Choroid plexus epithelial cell (primary cell): Measurements from ENCODE around the gene MKLN1.

Experiments
- DNase-seq: peaks from one replicate; pipeline ENCODE4 v3.0.0-alpha.2; 2010; ENCODE audit warnings: low read depth
- H3K4me3 ChIP-seq: 2 replicates; pipeline ENCODE4 v1.5.1; 2011; ENCODE audit warnings: low read depth, mild to moderate bottlenecking, control low read depth, low read length, moderate library complexity
- CTCF ChIP-seq: conservative IDR thresholded peaks from 2 replicates; pipeline ENCODE4 v1.5.1; 2011; ENCODE audit warnings: low read depth, mild to moderate bottlenecking, control low read depth, inconsistent platforms, low read length, moderate library complexity

Gene MKLN1

GRCh38 chr7:131381069-131381838, 53.6 kb downstream of the MKLN1 start:
- peak; percentile 57 for DNase-seq
- no peak for TF ChIP-seq CTCF
- no peak overlapping the region for H3K4me3 ChIP-seq

DNA sequence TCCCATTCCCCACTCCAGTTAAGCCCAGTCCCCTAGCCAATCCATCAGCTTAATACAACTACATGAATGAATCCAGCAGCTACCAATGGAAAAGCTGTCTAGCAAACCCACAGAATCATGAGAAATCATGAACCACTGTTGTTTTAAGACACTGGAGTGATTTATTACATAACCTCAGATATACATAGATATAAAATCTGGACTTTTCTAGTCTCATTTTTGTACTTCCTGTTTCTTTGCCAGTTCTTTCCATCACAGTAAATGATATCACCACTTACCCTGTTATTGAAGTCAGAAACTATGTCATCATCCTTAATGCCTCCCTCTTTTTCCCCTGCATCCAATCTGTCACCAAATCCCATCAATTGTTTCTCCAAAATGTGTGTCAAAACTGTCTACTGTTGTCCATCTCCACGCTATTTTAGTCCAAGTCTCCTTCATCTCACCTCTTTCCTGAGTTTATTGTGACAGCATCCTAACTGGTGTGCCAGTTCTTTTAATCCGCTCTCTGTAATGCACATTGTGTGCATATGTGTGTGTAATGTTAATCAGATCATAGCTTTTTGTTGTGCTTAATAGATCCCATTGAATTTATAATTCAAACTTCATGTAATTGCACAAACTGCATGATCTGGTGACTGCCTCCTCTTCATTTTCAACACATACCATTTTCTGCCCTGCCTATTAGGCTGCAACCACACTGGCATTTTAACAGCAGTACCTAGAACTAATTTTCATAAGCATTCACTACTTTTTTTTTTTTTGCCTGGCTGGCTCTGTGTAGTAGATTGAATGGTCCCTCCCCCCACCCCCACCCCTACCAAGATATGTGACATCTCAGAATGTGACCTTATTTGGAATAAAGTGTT, 56.0 kb downstream of the MKLN1 start:
- no peak overlapping the region for H3K4me3 ChIP-seq
- TF ChIP-seq CTCF: no peak
- peak; percentile 26 for DNase-seq

DNA sequence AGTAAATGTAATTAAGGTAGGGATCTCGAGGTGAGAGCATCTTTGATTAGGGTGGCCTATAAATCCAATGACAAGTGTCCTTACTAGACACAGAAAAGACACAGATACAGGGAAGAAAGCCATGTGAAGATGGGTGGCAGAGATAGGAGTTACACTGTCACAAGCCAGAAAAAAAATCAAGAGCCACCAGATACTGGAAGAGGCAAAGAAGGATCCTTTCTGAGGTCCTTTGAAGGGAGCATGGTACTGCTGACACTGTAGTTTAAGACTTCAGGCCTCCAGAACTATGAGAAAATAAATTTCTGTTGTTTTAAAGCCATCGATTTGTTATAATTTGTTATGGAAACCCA, 56.6 kb downstream of the MKLN1 start:
- no peak for TF ChIP-seq CTCF
- no peak overlapping the region for H3K4me3 ChIP-seq
- DNase-seq: no peak

- DNase-seq: peak; percentile 54
- no peak overlapping the region for H3K4me3 ChIP-seq
- no peak for TF ChIP-seq CTCF
Measured at GRCh38 chr7:131385039-131385605, 57.4 kb downstream of the MKLN1 start.

DNA sequence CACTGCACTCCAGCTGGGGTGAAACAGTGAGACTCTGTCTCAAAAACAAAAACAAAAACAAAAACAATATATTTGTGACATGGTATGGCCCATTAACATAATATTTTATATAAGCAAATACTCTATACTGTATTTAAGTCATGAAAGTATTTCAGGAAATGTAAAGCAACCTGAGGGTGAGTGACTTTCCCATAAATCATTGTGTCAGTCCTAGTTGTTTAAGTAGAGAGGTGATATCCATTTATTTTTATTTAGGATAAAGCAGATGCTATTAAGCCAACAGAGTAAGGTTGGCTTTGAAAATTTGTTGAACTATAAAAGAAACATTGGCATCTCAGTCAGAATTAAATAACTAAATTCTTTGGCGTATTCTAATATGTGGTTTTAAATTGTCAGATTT, 60.5 kb downstream of the MKLN1 start:
- H3K4me3 ChIP-seq: no peak overlapping the region
- no peak for DNase-seq
- TF ChIP-seq CTCF: no peak

DNA sequence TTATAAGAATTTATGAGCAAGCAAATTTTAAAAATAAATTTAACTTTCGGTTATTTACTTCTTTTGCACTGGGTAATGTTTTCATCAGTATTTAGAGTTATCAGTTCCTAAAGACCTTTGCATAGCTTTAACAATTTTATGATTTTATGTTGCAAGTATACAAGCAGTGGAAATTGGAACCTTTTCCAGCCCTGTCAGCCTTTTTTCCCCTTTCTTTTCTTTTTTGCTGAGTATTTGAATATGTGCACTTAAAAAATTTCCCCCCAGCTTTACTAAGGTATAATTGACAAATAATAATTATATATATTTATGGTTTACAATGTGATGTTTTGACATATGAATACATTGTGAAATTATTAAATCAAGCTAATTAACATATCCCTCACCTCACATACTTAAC, 62.6 kb downstream of the MKLN1 start:
- no peak for TF ChIP-seq CTCF
- DNase-seq: no peak
- no peak overlapping the region for H3K4me3 ChIP-seq
